SK-N-SH treated with all-trans-retinoic acid at 6 μM for 48 hours (cell line): ENCODE measurements around the gene ARL14.

ENCODE experiments used
- ATAC-seq: fragments of 200-7000 bp; cut with Tn5 transposase; 3 replicates; pipeline ENCODE4 v1.9.1; 2020; ENCODE audit warnings: mild to moderate bottlenecking, moderate library complexity
- ARNTL ChIP-seq: fragments of 450-650 bp; formaldehyde crosslinking; IDR thresholded peaks from 2 replicates; pipeline ENCODE4 v1.5.0; 2020; ENCODE audit warnings: low read depth, mild to moderate bottlenecking, moderate library complexity, borderline replicate concordance
- BACH2 ChIP-seq: fragments of 250-450 bp; sonication (Bioruptor Pico); IDR thresholded peaks from 2 replicates; pipeline ENCODE4 v1.9.0; 2021; ENCODE audit warnings: mild to moderate bottlenecking, borderline replicate concordance
- CSDC2 ChIP-seq: fragments of 250-450 bp; sonication (Bioruptor Pico); IDR thresholded peaks from 2 replicates; pipeline ENCODE4 v1.5.0; 2020; ENCODE audit warnings: mild to moderate bottlenecking, moderate library complexity
- CSRNP3 ChIP-seq: fragments of 250-450 bp; sonication (Bioruptor Pico); IDR thresholded peaks from 2 replicates; pipeline ENCODE4 v1.5.1; 2021; ENCODE audit warnings: mild to moderate bottlenecking, moderate library complexity
- ESRRG ChIP-seq: fragments of 250-450 bp; sonication (Bioruptor Pico); IDR thresholded peaks from 2 replicates; pipeline ENCODE4 v1.6.1; 2021; ENCODE audit warnings: mild to moderate bottlenecking
- GLIS3 ChIP-seq: fragments of 250-450 bp; sonication (Bioruptor Pico); IDR thresholded peaks from 2 replicates; pipeline ENCODE4 v1.5.0; 2020; ENCODE audit warnings: mild to moderate bottlenecking, moderate library complexity
- ISL1 ChIP-seq: fragments of 250-450 bp; sonication (Bioruptor Pico); IDR thresholded peaks from 2 replicates; pipeline ENCODE4 v2.1.2; 2022; ENCODE audit warnings: mild to moderate bottlenecking, moderate library complexity
- OSR1 ChIP-seq: fragments of 250-450 bp; sonication (Bioruptor Pico); IDR thresholded peaks from 2 replicates; pipeline ENCODE4 v1.8.0; 2022; ENCODE audit warnings: moderate library complexity, mild to moderate bottlenecking, inconsistent platforms
- PATZ1 ChIP-seq: fragments of 250-450 bp; sonication (Bioruptor Pico); IDR thresholded peaks from 2 replicates; pipeline ENCODE4 v1.8.0; 2020; ENCODE audit warnings: mild to moderate bottlenecking, moderate library complexity, borderline replicate concordance
- RARB ChIP-seq: fragments of 250-450 bp; sonication (Bioruptor Pico); IDR thresholded peaks from 2 replicates; pipeline ENCODE4 v1.8.0; 2021; ENCODE audit warnings: mild to moderate bottlenecking, moderate library complexity
- SNAI2 ChIP-seq: fragments of 250-450 bp; sonication (Bioruptor Pico); IDR thresholded peaks from 2 replicates; pipeline ENCODE4 v1.5.0; 2020; ENCODE audit warnings: mild to moderate bottlenecking, moderate library complexity
- TCF4 ChIP-seq: fragments of 250-450 bp; sonication (Bioruptor Pico); IDR thresholded peaks from 2 replicates; pipeline ENCODE4 v1.8.0; 2021; ENCODE audit warnings: mild to moderate bottlenecking, moderate library complexity, borderline replicate concordance
- TOX ChIP-seq: fragments of 250-450 bp; sonication (Bioruptor Pico); IDR thresholded peaks from 2 replicates; pipeline ENCODE4 v1.8.0; 2021; ENCODE audit warnings: mild to moderate bottlenecking, moderate library complexity, borderline replicate concordance
- TSHZ2 ChIP-seq: fragments of 250-450 bp; sonication (Bioruptor Pico); IDR thresholded peaks from 2 replicates; pipeline ENCODE4 v1.5.0; 2020; ENCODE audit warnings: mild to moderate bottlenecking, moderate library complexity
- ZC3H10 ChIP-seq: fragments of 250-450 bp; sonication (Bioruptor Pico); IDR thresholded peaks from 2 replicates; pipeline ENCODE4 v1.5.1; 2021; ENCODE audit warnings: mild to moderate bottlenecking, moderate library complexity
- ZFP3 ChIP-seq: fragments of 250-450 bp; sonication (Bioruptor Pico); IDR thresholded peaks from 2 replicates; pipeline ENCODE4 v1.5.0; 2020; ENCODE audit warnings: mild to moderate bottlenecking, moderate library complexity
- ZNF565 ChIP-seq: fragments of 450-650 bp; formaldehyde crosslinking; conservative IDR thresholded peaks from 2 replicates; pipeline ENCODE4 v1.5.0; 2020; ENCODE audit warnings: low read depth, mild to moderate bottlenecking, moderate library complexity
- ZNF70 ChIP-seq: fragments of 450-650 bp; formaldehyde crosslinking; IDR thresholded peaks from 2 replicates; pipeline ENCODE4 v1.5.0; 2020; ENCODE audit warnings: mild to moderate bottlenecking, moderate library complexity
- ZNF8 ChIP-seq: fragments of 450-650 bp; formaldehyde crosslinking; IDR thresholded peaks from 2 replicates; pipeline ENCODE4 v1.5.0; 2020; ENCODE audit warnings: mild to moderate bottlenecking, moderate library complexity
- TF ChIP-seq, protein P1 (sequence below): fragments of 250-450 bp; sonication (Bioruptor Pico); IDR thresholded peaks from 2 replicates; pipeline ENCODE4 v1.8.0; 2021; ENCODE audit warnings: low read depth, mild to moderate bottlenecking, moderate library complexity, borderline replicate concordance
- TF ChIP-seq, protein P2 (sequence below): fragments of 250-450 bp; sonication (Bioruptor Pico); IDR thresholded peaks from 2 replicates; pipeline ENCODE4 v1.5.1; 2020; ENCODE audit warnings: low read depth, mild to moderate bottlenecking, moderate library complexity

The ARL14 gene

DNA sequence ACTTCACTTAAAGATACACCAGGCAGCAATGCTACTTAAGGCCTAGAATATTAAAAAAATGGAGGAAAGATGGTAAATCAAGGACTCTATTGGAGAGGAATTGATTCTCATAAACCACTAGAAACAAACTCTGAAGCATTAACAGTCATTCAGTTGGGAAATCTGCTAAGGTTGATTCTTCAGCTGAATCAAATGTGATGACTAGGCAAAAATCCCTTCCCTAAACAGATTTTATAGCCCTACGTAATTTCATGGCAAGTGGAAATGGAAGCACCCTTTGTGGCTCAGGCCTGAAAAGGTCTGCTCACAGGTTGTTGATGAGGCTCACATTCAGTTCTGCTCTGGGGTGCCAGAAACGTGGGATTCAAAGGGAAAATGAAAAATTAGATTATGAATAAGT lies 38.8 kb upstream of the ARL14 start:
- no peak for ATAC-seq
- TF ChIP-seq TOX (CRISPR knock-in tag) = no peak
- TF ChIP-seq ZNF565 = no peak
- no peak for TF ChIP-seq TCF4 (CRISPR knock-in tag)
- no peak for TF ChIP-seq CSDC2 (CRISPR knock-in tag)
- no peak for TF ChIP-seq BACH2
- TF ChIP-seq, protein P1, sequence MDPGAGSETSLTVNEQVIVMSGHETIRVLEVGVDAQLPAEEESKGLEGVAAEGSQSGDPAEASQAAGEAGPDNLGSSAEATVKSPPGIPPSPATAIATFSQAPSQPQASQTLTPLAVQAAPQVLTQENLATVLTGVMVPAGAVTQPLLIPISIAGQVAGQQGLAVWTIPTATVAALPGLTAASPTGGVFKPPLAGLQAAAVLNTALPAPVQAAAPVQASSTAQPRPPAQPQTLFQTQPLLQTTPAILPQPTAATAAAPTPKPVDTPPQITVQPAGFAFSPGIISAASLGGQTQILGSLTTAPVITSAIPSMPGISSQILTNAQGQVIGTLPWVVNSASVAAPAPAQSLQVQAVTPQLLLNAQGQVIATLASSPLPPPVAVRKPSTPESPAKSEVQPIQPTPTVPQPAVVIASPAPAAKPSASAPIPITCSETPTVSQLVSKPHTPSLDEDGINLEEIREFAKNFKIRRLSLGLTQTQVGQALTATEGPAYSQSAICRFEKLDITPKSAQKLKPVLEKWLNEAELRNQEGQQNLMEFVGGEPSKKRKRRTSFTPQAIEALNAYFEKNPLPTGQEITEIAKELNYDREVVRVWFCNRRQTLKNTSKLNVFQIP = no peak
- TF ChIP-seq ZNF70 (CRISPR knock-in tag) = no peak
- TF ChIP-seq ESRRG (CRISPR knock-in tag) = no peak
- TF ChIP-seq ZNF8 (CRISPR knock-in tag) = no peak
- TF ChIP-seq, protein P2, sequence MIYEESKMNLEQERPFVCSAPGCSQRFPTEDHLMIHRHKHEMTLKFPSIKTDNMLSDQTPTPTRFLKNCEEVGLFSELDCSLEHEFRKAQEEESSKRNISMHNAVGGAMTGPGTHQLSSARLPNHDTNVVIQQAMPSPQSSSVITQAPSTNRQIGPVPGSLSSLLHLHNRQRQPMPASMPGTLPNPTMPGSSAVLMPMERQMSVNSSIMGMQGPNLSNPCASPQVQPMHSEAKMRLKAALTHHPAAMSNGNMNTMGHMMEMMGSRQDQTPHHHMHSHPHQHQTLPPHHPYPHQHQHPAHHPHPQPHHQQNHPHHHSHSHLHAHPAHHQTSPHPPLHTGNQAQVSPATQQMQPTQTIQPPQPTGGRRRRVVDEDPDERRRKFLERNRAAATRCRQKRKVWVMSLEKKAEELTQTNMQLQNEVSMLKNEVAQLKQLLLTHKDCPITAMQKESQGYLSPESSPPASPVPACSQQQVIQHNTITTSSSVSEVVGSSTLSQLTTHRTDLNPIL (CRISPR knock-in tag) = no peak
- TF ChIP-seq CSRNP3 (CRISPR knock-in tag) = no peak
- no peak for TF ChIP-seq SNAI2 (CRISPR knock-in tag)
- TF ChIP-seq GLIS3 = no peak
- TF ChIP-seq ARNTL (CRISPR knock-in tag) = no peak
- TF ChIP-seq OSR1 (CRISPR knock-in tag) = no peak

- ATAC-seq = no peak; the same call in 2 of the 3 replicates
- TF ChIP-seq SNAI2 (CRISPR knock-in tag) (no peak), CSDC2 (CRISPR knock-in tag) (no peak), TOX (CRISPR knock-in tag) (no peak), OSR1 (CRISPR knock-in tag) (no peak)
Observed at GRCh38 chr3:160641665-160642309, 35.2 kb upstream of the ARL14 start.

DNA sequence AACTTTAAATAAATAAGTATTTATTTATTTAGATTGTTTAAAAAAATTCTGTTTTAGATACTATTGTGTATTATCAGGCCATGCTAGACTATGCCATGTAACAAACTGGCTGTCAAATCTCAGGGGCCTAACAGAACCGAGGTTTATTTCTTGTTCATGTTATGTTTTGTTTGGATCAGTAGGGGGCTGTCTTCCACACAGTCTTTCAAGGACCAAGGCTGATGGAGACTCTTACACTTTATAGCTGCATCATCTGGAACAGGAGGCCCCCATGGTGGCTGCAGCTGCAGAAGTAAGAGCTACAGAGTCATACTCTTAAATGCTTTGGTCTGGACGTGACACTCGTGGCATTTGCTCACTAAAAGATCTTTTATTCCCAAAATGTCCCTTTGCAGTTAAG lies 33.0 kb upstream of the ARL14 start:
- ATAC-seq = no peak
- TF ChIP-seq CSRNP3 (CRISPR knock-in tag) (no peak), CSDC2 (CRISPR knock-in tag) (no peak), ZNF70 (CRISPR knock-in tag) (no peak), TOX (CRISPR knock-in tag) (no peak), ZFP3 (CRISPR knock-in tag) (no peak), RARB (CRISPR knock-in tag) (no peak), ZNF565 (no peak), ARNTL (CRISPR knock-in tag) (no peak), ISL1 (CRISPR knock-in tag) (no peak), ZNF8 (CRISPR knock-in tag) (no peak), SNAI2 (CRISPR knock-in tag) (no peak), ZC3H10 (CRISPR knock-in tag) (no peak)
- TF ChIP-seq, protein P2 (CRISPR knock-in tag) = no peak

GRCh38 chr3:160644491-160644890 lies 32.5 kb upstream of the ARL14 start:
- TF ChIP-seq ISL1 (CRISPR knock-in tag) = no peak
- TF ChIP-seq ZFP3 (CRISPR knock-in tag) = no peak
- no peak for TF ChIP-seq ZNF70 (CRISPR knock-in tag)
- no peak for TF ChIP-seq TSHZ2 (CRISPR knock-in tag)
- TF ChIP-seq ZC3H10 (CRISPR knock-in tag) = no peak
- TF ChIP-seq GLIS3 = no peak
- no peak for TF ChIP-seq TCF4 (CRISPR knock-in tag)
- TF ChIP-seq, protein P2 (CRISPR knock-in tag) = no peak
- no peak for TF ChIP-seq PATZ1 (CRISPR knock-in tag)
- TF ChIP-seq ZNF565 = no peak
- no peak for TF ChIP-seq CSDC2 (CRISPR knock-in tag)
- ATAC-seq = no peak
